ENCODE results near the gene CPT2. TPM values are rescaled to one million over a fixed set of nuclear protein-coding genes. Genes with fewer than 3 reads are reported as not detected.
A peak's percentile ranks its signal among the peaks of the same experiment; 100 is the strongest.

The CPT2 gene
- total RNA-seq, 2 experiments from 2014 or later = 17.8 to 18.6 TPM

GRCh38 chr1:53238197-53239155, 41.9 kb downstream of the CPT2 start, which contains the start of gene MAGOH:
Gene MAGOH, minus strand, starts transcription at chr1:53238518. Its CDS starts 70 bp downstream, at chr1:53238448.
- intact Hi-C loops (cut with micrococcal nuclease) = no loop called here
- DNase-seq (peak; percentile 96), ATAC-seq (peak; percentile 100)
- H3K4me3 Mint-ChIP-seq = peak within 1 kb of the TSS; percentile 98
- CTCF ChIA-PET = interaction anchor here (0.6 kb wide), 1 partner anchor 155 kb away, joined by 3 read pairs; no protein-coding TSS in a partner anchor
- H3K9me3 Mint-ChIP-seq = no peaks in the 10 kb centered on the region
- no peak for TF ChIP-seq CTCF (IDR thresholded peaks at IDR 0.05)
- POLR2A ChIA-PET = interaction anchor here (0.9 kb wide), 1 partner anchor 10 kb away, joined by 3 read pairs; no protein-coding TSS in a partner anchor
- no peaks in the 10 kb centered on the region for H3K27me3 Mint-ChIP-seq
- H3K27ac Mint-ChIP-seq = peak within 1 kb of the TSS; percentile 88
- peaks cover 30% of the 10 kb centered on the region for H3K4me1 Mint-ChIP-seq (ENCODE audit: low read depth)
- H3K36me3 Mint-ChIP-seq (ENCODE audit: low read depth) = peaks cover 25% of the 10 kb centered on the region

DNA sequence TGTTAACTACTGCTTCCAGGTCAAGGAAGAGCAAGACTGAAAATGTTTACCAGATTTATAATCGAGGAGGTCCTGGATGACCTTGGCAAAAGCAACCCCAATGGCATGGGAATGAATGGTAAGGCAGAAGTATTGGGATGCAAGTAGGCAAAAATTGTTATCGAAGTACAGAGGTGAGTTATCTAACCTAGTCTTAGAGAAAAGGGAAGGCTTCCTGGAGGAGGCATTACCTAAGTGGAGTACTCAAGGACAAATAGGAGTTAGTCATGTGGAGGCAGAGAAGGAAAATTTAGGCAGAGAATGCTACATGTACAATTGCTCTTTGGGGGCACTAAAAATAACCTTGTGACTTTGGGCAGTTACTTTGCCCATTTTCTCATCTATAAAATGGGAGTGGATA, 45.2 kb downstream of the CPT2 start:
- no peak overlapping the region for H3K4me3 Mint-ChIP-seq
- ChIA-PET POLR2A (interaction anchor here (0.7 kb wide), 1 partner anchor 165 kb away, joined by 3 read pairs; no protein-coding TSS in a partner anchor), CTCF (no interaction called here)
- H3K36me3 Mint-ChIP-seq (ENCODE audit: low read depth) = peaks cover 15% of the 10 kb centered on the region
- DNase-seq (no peak), ATAC-seq (no peak)
- no peak for TF ChIP-seq CTCF (IDR thresholded peaks at IDR 0.05)
- no peaks in the 10 kb centered on the region for H3K9me3 Mint-ChIP-seq
- H3K4me1 Mint-ChIP-seq (ENCODE audit: low read depth) = peaks cover 17% of the 10 kb centered on the region
- intact Hi-C loops (cut with micrococcal nuclease) = no loop called here
- H3K27me3 Mint-ChIP-seq = no peaks in the 10 kb centered on the region
- no peak overlapping the region for H3K27ac Mint-ChIP-seq

- no peak overlapping the region for H3K27ac Mint-ChIP-seq
- no peaks in the 10 kb centered on the region for H3K9me3 Mint-ChIP-seq
- no peaks in the 10 kb centered on the region for H3K27me3 Mint-ChIP-seq
- no peak for TF ChIP-seq CTCF (IDR thresholded peaks at IDR 0.05)
- DNase-seq = no peak
- ATAC-seq = no peak
- peaks cover 15% of the 10 kb centered on the region for H3K4me1 Mint-ChIP-seq (ENCODE audit: low read depth)
- POLR2A ChIA-PET = interaction anchor here (0.7 kb wide), 1 partner anchor 165 kb away, joined by 3 read pairs; no protein-coding TSS in a partner anchor
- CTCF ChIA-PET = no interaction called here
- H3K36me3 Mint-ChIP-seq (ENCODE audit: low read depth) = peaks cover 21% of the 10 kb centered on the region
- intact Hi-C loops (cut with micrococcal nuclease) = no loop called here
- H3K4me3 Mint-ChIP-seq = no peak overlapping the region
These were observed 45.8 kb downstream of the CPT2 start for GRCh38 chr1:53242381-53242780.

- Mint-ChIP-seq H3K4me1 (ENCODE audit: low read depth) (peaks cover 2% of the 10 kb centered on the region), H3K27me3 (no peaks in the 10 kb centered on the region), H3K9me3 (no peaks in the 10 kb centered on the region)
These were observed 47.5 kb downstream of the CPT2 start for GRCh38 chr1:53244141-53244540.

More at GRCh38 chr1:53244141-53244540, 47.5 kb downstream of the CPT2 start:
- Mint-ChIP-seq H3K27ac (no peak overlapping the region), H3K4me3 (no peak overlapping the region), H3K36me3 (ENCODE audit: low read depth) (peaks cover 28% of the 10 kb centered on the region)
- no peak for TF ChIP-seq CTCF (IDR thresholded peaks at IDR 0.05)
- ChIA-PET POLR2A (no interaction called here), CTCF (no interaction called here)
- ATAC-seq = no peak
- intact Hi-C loops (cut with micrococcal nuclease) = no loop called here
- DNase-seq = no peak
